CD14-positive monocyte (primary cell): Measurements from ENCODE around the gene FBXW11. TPM values are rescaled to one million over a fixed set of nuclear protein-coding genes. Genes with fewer than 3 reads are reported as not detected.

Experiments used
- DNase-seq, 3 donors: peaks; one replicate each; pipeline ENCODE4 v3.0.0-alpha.2; 2011 to 2022
- H2AFZ ChIP-seq: 2 replicates; pipeline ENCODE4 v1.6.0; 2012; ENCODE audit warnings: mild to moderate bottlenecking, low read depth, low read length, inconsistent platforms; ENCODE audit not compliant: insufficient read depth, poor library complexity, severe bottlenecking
- H3K27ac ChIP-seq, 2 donors: 1 replicate in 1 of 2; 2 replicates in 1 of 2; pipeline ENCODE4 v1.5.1; 2012 to 2013; ENCODE audit warnings: low read length in 2 of 2, control low read depth in 1 of 2, inconsistent platforms in 1 of 2, low read depth in 1 of 2, mild to moderate bottlenecking in 1 of 2
- H3K27me3 ChIP-seq, 2 donors: one replicate each; pipeline versions ENCODE4 v1.6.0 to v1.6.1; 2011 to 2013; ENCODE audit warnings: low read length in 2 of 2; ENCODE audit not compliant: control insufficient read depth in 2 of 2, insufficient read depth in 2 of 2
- H3K36me3 ChIP-seq, 2 donors: replicated peaks in 1 of 2; 1 replicate in 1 of 2; 2 replicates in 1 of 2; pipeline versions ENCODE4 v1.5.1 to v1.6.1; 2012 to 2013; ENCODE audit warnings: low read length in 2 of 2, control low read depth in 1 of 2, inconsistent platforms in 1 of 2, mild to moderate bottlenecking in 1 of 2; ENCODE audit not compliant: insufficient read depth in 2 of 2, control insufficient read depth in 1 of 2
- H3K4me1 ChIP-seq, 2 donors: 1 replicate in 1 of 2; 2 replicates in 1 of 2; pipeline versions ENCODE4 v1.5.1 to v1.6.1; 2012 to 2013; ENCODE audit warnings: low read length in 2 of 2, control low read depth in 1 of 2, inconsistent platforms in 1 of 2, mild to moderate bottlenecking in 1 of 2, moderate library complexity in 1 of 2; ENCODE audit not compliant: insufficient read depth in 2 of 2, control insufficient read depth in 1 of 2
- H3K4me2 ChIP-seq: replicated peaks from 2 replicates; pipeline ENCODE3; 2012; ENCODE audit warnings: low read length, moderate library complexity, mild to moderate bottlenecking; ENCODE audit not compliant: poor library complexity, severe bottlenecking; ENCODE audit errors: extremely low read depth
- H3K4me3 ChIP-seq, 3 experiments: fragments of 200-600 bp in 1 of 3; sonication (generic) in 1 of 3; replicated peaks in 1 of 3; 1 replicate in 2 of 3; 2 replicates in 1 of 3; pipeline ENCODE4 v1.5.1; 2011 to 2013; ENCODE audit warnings: low read length in 3 of 3, mild to moderate bottlenecking in 3 of 3, control low read depth in 2 of 3, low read depth in 2 of 3, inconsistent platforms in 1 of 3, moderate library complexity in 1 of 3
- H3K79me2 ChIP-seq: 2 replicates; pipeline ENCODE4 v1.6.0; 2012; ENCODE audit warnings: mild to moderate bottlenecking, control low read depth, inconsistent platforms, low read length, moderate library complexity; ENCODE audit not compliant: insufficient read depth
- H3K9ac ChIP-seq: 2 replicates; pipeline ENCODE4 v1.6.0; 2017; ENCODE audit warnings: low read length, mild to moderate bottlenecking; ENCODE audit not compliant: insufficient read depth, poor library complexity, severe bottlenecking
- H3K9me3 ChIP-seq, 2 donors: replicated peaks in 1 of 2; 1 replicate in 1 of 2; 2 replicates in 1 of 2; pipeline versions ENCODE4 v1.5.1 to v1.6.1; 2012 to 2013; ENCODE audit warnings: low read length in 2 of 2, control low read depth in 1 of 2; ENCODE audit not compliant: control insufficient read depth in 1 of 2, insufficient read depth in 1 of 2
- H4K20me1 ChIP-seq: 2 replicates; pipeline ENCODE4 v1.6.0; 2012; ENCODE audit warnings: mild to moderate bottlenecking, low read length, control low read depth, moderate library complexity; ENCODE audit not compliant: insufficient read depth
- H3K27ac Mint-ChIP-seq, 7 donors: one replicate each; pipeline ENCODE4 v1.8.0; 2020; ENCODE audit warnings: mild to moderate bottlenecking in 7 of 7, mixed read lengths in 7 of 7, moderate library complexity in 6 of 7, inconsistent platforms in 2 of 7
- H3K27me3 Mint-ChIP-seq, 3 donors: one replicate each; pipeline ENCODE4 v1.8.0; 2021 to 2022; ENCODE audit warnings: low read depth in 3 of 3, mild to moderate bottlenecking in 3 of 3, mixed read lengths in 3 of 3, moderate library complexity in 3 of 3, inconsistent platforms in 1 of 3
- H3K36me3 Mint-ChIP-seq, 2 donors: one replicate each; pipeline ENCODE4 v1.8.0; 2020; ENCODE audit warnings: mixed read lengths in 2 of 2, inconsistent platforms in 1 of 2, mild to moderate bottlenecking in 1 of 2
- H3K4me1 Mint-ChIP-seq: one replicate; pipeline ENCODE4 v1.8.0; 2020; ENCODE audit warnings: mild to moderate bottlenecking, mixed read lengths
- H3K4me3 Mint-ChIP-seq, 2 donors: one replicate each; pipeline ENCODE4 v1.8.0; 2020; ENCODE audit warnings: mild to moderate bottlenecking in 2 of 2, mixed read lengths in 2 of 2, moderate library complexity in 1 of 2
- H3K9me3 Mint-ChIP-seq, 7 donors: one replicate each; pipeline ENCODE4 v1.8.0; 2020 to 2022; ENCODE audit warnings: mixed read lengths in 7 of 7, mild to moderate bottlenecking in 6 of 7, moderate library complexity in 6 of 7, inconsistent platforms in 2 of 7
- CTCF ChIP-seq: fragments of 200-600 bp; IDR thresholded peaks from one replicate; pipeline ENCODE4 v1.8.0; 2022; ENCODE audit warnings: antibody characterized with exemption, mild to moderate bottlenecking
- WGBS: methylation state at CpG from one replicate; pipeline ENCODE4 v1.1.5; 2013; ENCODE audit warnings: missing lambda C conversion rate; ENCODE audit not compliant: insufficient coverage; 5-methylcytosine and 5-hydroxymethylcytosine counted together
- intact Hi-C, 2 donors: fragments of 100-400 bp; cut with micrococcal nuclease; formaldehyde crosslinking; loops; one replicate each; pipeline versions ENCODE4 v1.15.0 to v1.15.1; 2023
- polyA plus RNA-seq, 3 donors: library from polyadenylated mRNA; depleted of rRNA in 1 of 3; unstranded in 2 of 3; stranded (reverse) in 1 of 3; fragments of 300-500 nt in 2 of 3; fragments of >200 nt in 1 of 3; fragmentation: Illumina TruSeq in 2 of 3; gene quantifications; 1 replicate in 2 of 3; 2 replicates in 1 of 3; pipeline ENCODE4 v1.2.3, GENCODE V29; 2012 to 2021

The FBXW11 gene
- polyA plus RNA-seq, 3 donors, result 15.0 to 24.5 (median 18.2) TPM

DNA sequence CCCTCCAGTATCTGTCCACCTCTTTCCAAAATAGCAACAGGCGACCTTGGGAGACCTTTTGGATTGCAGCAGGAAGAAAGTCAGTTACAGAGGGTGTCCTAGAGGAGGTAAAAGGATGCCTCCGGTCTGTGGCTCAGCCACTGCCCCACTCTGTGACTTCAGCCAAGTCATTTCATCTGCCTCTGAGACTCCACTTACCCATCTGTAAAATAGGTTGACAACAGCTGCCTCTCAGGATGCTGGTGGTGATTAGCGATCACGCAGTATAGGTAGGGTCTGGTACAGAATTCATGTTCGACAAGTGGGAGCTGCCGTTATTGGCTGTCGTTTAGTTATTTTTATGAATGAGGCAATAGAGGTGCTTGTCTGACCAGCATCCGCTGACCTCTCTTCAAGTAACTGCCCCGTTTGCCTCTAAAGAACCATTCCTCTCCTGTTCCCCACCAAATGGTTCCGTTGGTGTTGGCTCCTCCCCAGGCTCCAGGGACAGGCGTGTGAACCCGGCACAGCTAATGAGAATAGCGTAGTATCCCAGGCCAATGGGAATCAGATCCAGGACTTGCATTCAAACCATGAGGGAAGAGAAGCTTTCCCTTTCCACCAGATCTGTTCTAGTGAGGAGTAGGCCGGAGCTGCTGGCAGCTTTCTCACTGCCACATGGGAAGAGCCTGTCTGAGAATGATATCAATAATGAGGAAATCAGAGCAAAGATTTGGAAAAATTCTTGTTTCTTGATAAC is 156.7 kb downstream of the FBXW11 start:
- Histone ChIP-seq H2AFZ (no peak overlapping the region), H3K4me1 (peaks cover 37 to 55% of the 10 kb centered on the region in 2 donors), H3K79me2 (no peaks in the 10 kb centered on the region), H4K20me1 (no peaks in the 10 kb centered on the region), H3K9ac (no peak overlapping the region), H3K4me3 (no peak overlapping the region), H3K4me2 (no peak overlapping the region), H3K36me3 (no peaks in the 10 kb centered on the region), H3K27me3 (no peaks in the 10 kb centered on the region), H3K9me3 (no peaks in the 10 kb centered on the region), H3K27ac (no peak overlapping the region)
- H3K27me3 Mint-ChIP-seq, result peaks cover 2 to 6% (median 3%) of the 10 kb centered on the region in 3 donors
- H3K4me1 Mint-ChIP-seq, result peaks cover 54% of the 10 kb centered on the region
- intact Hi-C loops, result no loop called here
- H3K36me3 Mint-ChIP-seq, result peaks cover 3 to 11% of the 10 kb centered on the region in 2 donors
- H3K9me3 Mint-ChIP-seq, result peaks cover 0 to 3% (median 0%) of the 10 kb centered on the region in 7 donors
- peak overlapping the region in 1 of 7 donors; percentile 45 for H3K27ac Mint-ChIP-seq
- WGBS, result 98% methylated on average over 5 of the region's 14 CpGs
- no peak for TF ChIP-seq CTCF
- H3K4me3 Mint-ChIP-seq, result no peak overlapping the region
- no peak for DNase-seq

DNA sequence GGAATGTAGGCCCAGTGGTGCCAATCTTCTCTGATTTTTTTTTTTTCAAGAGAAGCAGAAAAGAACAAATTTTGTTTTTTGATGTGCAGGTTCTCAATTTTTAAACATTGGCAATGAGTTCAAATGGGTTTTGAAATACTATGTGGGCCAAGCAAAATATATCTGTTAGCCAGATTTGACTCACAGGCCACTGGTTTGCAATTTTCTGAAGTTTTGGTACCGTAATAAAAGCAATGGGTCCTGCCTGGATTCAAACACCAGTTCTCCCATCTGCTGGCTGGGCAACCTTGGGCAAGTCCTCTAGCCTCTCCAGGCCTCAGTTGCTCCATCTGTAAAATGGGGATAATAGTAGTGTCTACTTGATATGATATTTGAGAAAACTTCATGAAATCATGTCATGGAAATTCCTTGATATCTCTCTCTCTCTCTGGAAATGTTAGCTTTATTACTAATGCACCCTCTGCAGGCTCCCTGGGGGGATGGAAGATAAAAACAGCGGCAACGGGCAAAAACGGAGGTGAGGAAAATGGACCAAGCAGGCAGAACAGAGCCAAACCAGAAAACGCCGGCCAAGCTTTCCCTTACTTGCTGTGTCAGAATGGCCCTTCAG is 157.4 kb downstream of the FBXW11 start:
- TF ChIP-seq CTCF, result no peak
- WGBS, result 96% methylated on average over 4 of the region's 6 CpGs
- no peaks in the 10 kb centered on the region for H3K27me3 ChIP-seq
- H3K9ac ChIP-seq, result no peak overlapping the region
- no peaks in the 10 kb centered on the region for H3K9me3 ChIP-seq
- H3K4me3 ChIP-seq, result no peak overlapping the region
- no peak for DNase-seq
- H3K4me1 ChIP-seq, result peaks cover 30 to 47% of the 10 kb centered on the region in 2 donors
- H3K27ac Mint-ChIP-seq, result peak overlapping the region in 1 of 7 donors; percentile 45
- no peak overlapping the region for H2AFZ ChIP-seq
- H3K27me3 Mint-ChIP-seq, result peaks cover 2 to 6% (median 3%) of the 10 kb centered on the region in 3 donors
- H3K4me2 ChIP-seq, result no peak overlapping the region
- H3K36me3 ChIP-seq, result no peaks in the 10 kb centered on the region
- H3K9me3 Mint-ChIP-seq, result peaks cover 0 to 3% (median 0%) of the 10 kb centered on the region in 7 donors
- intact Hi-C loops, result no loop called here
- no peak overlapping the region for H3K27ac ChIP-seq
- H3K79me2 ChIP-seq, result no peaks in the 10 kb centered on the region
- no peak overlapping the region for H3K4me3 Mint-ChIP-seq
- H3K4me1 Mint-ChIP-seq, result peaks cover 46% of the 10 kb centered on the region
- H4K20me1 ChIP-seq, result no peaks in the 10 kb centered on the region
- peaks cover 3 to 11% of the 10 kb centered on the region in 2 donors for H3K36me3 Mint-ChIP-seq
